K562 (cell line): ENCODE measurements around the gene QSOX2. TPM values are rescaled to one million over a fixed set of nuclear protein-coding genes. Genes with fewer than 3 reads are reported as not detected.

Experiments used
- E2F6 ChIP-seq, 2 experiments: IDR thresholded peaks; 2 replicates each; pipeline ENCODE4 v1.6.1; 2011; ENCODE audit warnings: borderline replicate concordance in 1 of 2, control low read depth in 1 of 2, low read depth in 1 of 2, low read length in 1 of 2, mild to moderate bottlenecking in 1 of 2, mixed read lengths in 1 of 2, moderate library complexity in 1 of 2; ENCODE audit not compliant: insufficient read depth in 1 of 2, insufficient read length in 1 of 2, poor library complexity in 1 of 2, severe bottlenecking in 1 of 2; ENCODE audit errors: extremely low read depth in 1 of 2
- L3MBTL2 ChIP-seq: fragments of 450-650 bp; IDR thresholded peaks from 2 replicates; pipeline ENCODE4 v1.6.1; 2016; ENCODE audit warnings: mild to moderate bottlenecking, moderate library complexity
- POLR2B ChIP-seq: fragments of 450-650 bp; IDR thresholded peaks from 2 replicates; pipeline ENCODE4 v1.6.1; 2018; ENCODE audit warnings: low read depth; ENCODE audit not compliant: partially characterized antibody
- SIRT6 ChIP-seq: IDR thresholded peaks from one replicate; pipeline ENCODE4 v1.6.1; 2012; ENCODE audit warnings: low read depth, mild to moderate bottlenecking, control low read depth, inconsistent platforms, low read length, moderate library complexity
- TAL1 ChIP-seq: fragments of 450-650 bp; IDR thresholded peaks from 2 replicates; pipeline ENCODE4 v1.6.1; 2016; ENCODE audit warnings: mild to moderate bottlenecking
- THAP7 ChIP-seq: fragments of 250-450 bp; sonication (Bioruptor Pico); IDR thresholded peaks from 2 replicates; pipeline ENCODE4 v1.5.0; 2021
- THRA ChIP-seq: fragments of 450-650 bp; IDR thresholded peaks from 2 replicates; pipeline ENCODE4 v1.6.1; 2017; ENCODE audit warnings: mild to moderate bottlenecking, moderate library complexity
- ZNF764 ChIP-seq: fragments of 250-450 bp; sonication (Bioruptor Pico); IDR thresholded peaks from 2 replicates; pipeline ENCODE4 v1.4.0; 2020; ENCODE audit warnings: low read depth, mild to moderate bottlenecking, moderate library complexity
- polyA plus RNA-seq, 8 experiments: library from polyadenylated mRNA; depleted of rRNA in 4 of 8; stranded (reverse) in 5 of 8; unstranded in 3 of 8; fragments of >200 nt; fragmentation: Nextera tagmentation in 2 of 8; fragmentation: Illumina TruSeq in 1 of 8; extraction: Ambion mirVana in 2 of 8; extraction: Trizol in 1 of 8; gene quantifications; 2 replicates each; pipeline versions ENCODE4 v1.2.1 to v1.2.3, GENCODE V29; 2011 to 2014; ENCODE audit warnings: inconsistent platforms in 1 of 8, missing spikeins in 1 of 8
- total RNA-seq, 7 experiments: library from RNA; depleted of rRNA in 6 of 7; stranded (reverse); fragments of >200 nt in 6 of 7; fragmentation: Illumina TruSeq in 2 of 7; extraction: Trizol in 2 of 7; gene quantifications; 2 replicates each; pipeline versions ENCODE4 v1.2.1 to v1.2.3, GENCODE V29; 2011 to 2021; ENCODE audit warnings: low replicate concordance in 1 of 7

QSOX2 gene
- total and polyA plus RNA-seq, 9 of the 15 experiments (the other 6 are each of a cell fraction or from before 2014, with no cell fraction given), result 0.51 to 23.7 (median 12.7) TPM

- TF ChIP-seq E2F6 (IDR thresholded peaks at IDR 0.05; ENCODE audit: borderline replicate concordance in 1 of 2, extremely low read depth in 1 of 2, insufficient read depth in 1 of 2, insufficient read length in 1 of 2, low read depth in 1 of 2, low read length in 1 of 2, poor library complexity in 1 of 2, severe bottlenecking in 1 of 2) (peak; percentile 28 to 70), SIRT6 (no peak), POLR2B (no peak), THAP7 (CRISPR knock-in tag) (no peak), TAL1 (no peak), ZNF764 (CRISPR knock-in tag) (no peak), L3MBTL2 (peak; percentile 76), THRA (no peak)
Measured at GRCh38 chr9:136198605-136199083, 47.0 kb downstream of the QSOX2 start (continued).
